Esophagus (tissue), 2 donors: Measurements from ENCODE around the gene CACNA1G. TPM values are rescaled to one million over a fixed set of nuclear protein-coding genes. Genes with fewer than 3 reads are reported as not detected.

Experiments used
- H3K27ac ChIP-seq, 2 donors: one replicate each; pipeline ENCODE4 v1.5.1; 2013; ENCODE audit warnings: low read depth in 2 of 2, mild to moderate bottlenecking in 2 of 2, inconsistent platforms in 1 of 2, low read length in 1 of 2, moderate library complexity in 1 of 2
- H3K27me3 ChIP-seq, 2 donors: one replicate each; pipeline ENCODE4 v1.6.1; 2013; ENCODE audit warnings: low read length in 2 of 2, control low read depth in 1 of 2, mild to moderate bottlenecking in 1 of 2; ENCODE audit not compliant: insufficient read depth in 2 of 2, control insufficient read depth in 1 of 2
- H3K36me3 ChIP-seq, 2 donors: one replicate each; pipeline ENCODE4 v1.6.1; 2013; ENCODE audit warnings: low read length in 1 of 2; ENCODE audit not compliant: control insufficient read depth in 2 of 2, insufficient read depth in 2 of 2
- H3K4me1 ChIP-seq, 2 donors: one replicate each; pipeline ENCODE4 v1.6.1; 2013; ENCODE audit warnings: low read length in 1 of 2; ENCODE audit not compliant: control insufficient read depth in 2 of 2, insufficient read depth in 2 of 2
- H3K4me3 ChIP-seq, 2 donors: one replicate each; pipeline ENCODE4 v1.5.1; 2013; ENCODE audit warnings: low read length in 2 of 2, mild to moderate bottlenecking in 2 of 2, low read depth in 1 of 2, moderate library complexity in 1 of 2
- H3K9me3 ChIP-seq, 2 donors: one replicate each; pipeline ENCODE4 v1.6.1; 2013; ENCODE audit warnings: mild to moderate bottlenecking in 2 of 2, low read depth in 1 of 2, low read length in 1 of 2, moderate library complexity in 1 of 2; ENCODE audit not compliant: control insufficient read depth in 2 of 2, insufficient read depth in 1 of 2
- WGBS, 2 donors: extraction: QIAGEN DNeasy Blood & Tissue Kit; methylation state at CpG; one replicate each; pipeline ENCODE4 v1.1.7; 2013; 5-methylcytosine and 5-hydroxymethylcytosine counted together
- polyA plus RNA-seq, 2 donors: library from polyadenylated mRNA; stranded (reverse); fragments of 200-250 nt; gene quantifications; one replicate each; pipeline ENCODE4 v1.2.3, GENCODE V29; 2013
- donor health status: healthy with polysubstance abuse.
- donor health status: Bipolar disorder and iron deficiency.

The CACNA1G gene
- polyA plus RNA-seq, 2 donors, result 0.06 to 0.13 TPM

DNA sequence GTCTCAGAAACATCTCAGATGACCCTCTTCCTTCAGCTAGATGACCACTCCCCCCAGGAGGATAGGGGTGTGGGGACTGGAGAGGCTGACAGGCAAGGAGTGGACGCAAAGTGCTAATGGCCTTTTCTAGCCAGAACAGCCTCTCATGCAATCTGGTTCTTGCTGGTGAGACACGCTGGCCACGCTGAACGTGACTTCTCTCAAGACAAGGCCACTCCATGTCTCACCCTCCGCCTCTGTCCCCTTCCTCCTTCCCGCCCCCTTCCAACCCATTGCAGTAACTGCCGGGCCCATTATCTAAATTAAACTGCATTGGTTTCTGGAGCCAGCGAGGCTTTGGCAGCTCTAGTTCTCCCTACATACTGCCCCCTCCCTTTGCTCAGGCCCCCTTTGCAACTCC is 9.5 kb downstream of the CACNA1G start:
- WGBS, 2 donors, result 89 to 92% methylated on average over 8 of the region's 8 CpGs
- no peaks in the 10 kb centered on the region for H3K9me3 ChIP-seq
- peaks cover 0 to 4% of the 10 kb centered on the region in 2 donors for H3K27me3 ChIP-seq
- no peaks in the 10 kb centered on the region for H3K36me3 ChIP-seq
- no peak overlapping the region for H3K4me3 ChIP-seq
- H3K4me1 ChIP-seq, result no peaks in the 10 kb centered on the region
- H3K27ac ChIP-seq, result no peak overlapping the region

- 80 to 83% methylated on average over 7 of the region's 7 CpGs for WGBS, 2 donors
- Histone ChIP-seq H3K27ac (no peak overlapping the region), H3K4me3 (no peak overlapping the region), H3K9me3 (no peaks in the 10 kb centered on the region), H3K4me1 (no peaks in the 10 kb centered on the region), H3K27me3 (peaks cover 0 to 4% of the 10 kb centered on the region in 2 donors), H3K36me3 (no peaks in the 10 kb centered on the region)
Observed at GRCh38 chr17:50570528-50570927, 10.0 kb downstream of the CACNA1G start.

DNA sequence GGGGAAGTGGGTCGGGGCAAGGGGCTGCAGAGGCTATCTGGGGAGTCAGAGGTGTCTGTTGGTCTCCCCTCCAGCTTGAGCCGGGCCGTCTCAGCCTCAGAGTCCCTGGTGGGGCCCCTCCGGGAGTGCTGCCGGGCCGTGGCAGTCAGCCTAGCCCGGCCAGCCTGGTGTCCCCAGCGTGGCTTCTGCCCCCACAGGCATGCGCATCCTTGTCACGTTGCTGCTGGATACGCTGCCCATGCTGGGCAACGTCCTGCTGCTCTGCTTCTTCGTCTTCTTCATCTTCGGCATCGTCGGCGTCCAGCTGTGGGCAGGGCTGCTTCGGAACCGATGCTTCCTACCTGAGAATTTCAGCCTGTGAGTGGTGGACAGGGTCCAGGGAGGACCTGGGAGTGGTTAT is 11.2 kb downstream of the CACNA1G start:
- Histone ChIP-seq H3K27me3 (peaks cover 0 to 4% of the 10 kb centered on the region in 2 donors), H3K9me3 (no peaks in the 10 kb centered on the region), H3K4me1 (no peaks in the 10 kb centered on the region), H3K4me3 (no peak overlapping the region), H3K36me3 (no peaks in the 10 kb centered on the region), H3K27ac (no peak overlapping the region)
- WGBS, 2 donors, result 86 to 88% methylated on average over 19 of the region's 19 CpGs

- no peak overlapping the region for H3K27ac ChIP-seq
- H3K27me3 ChIP-seq, result peaks cover 0 to 4% of the 10 kb centered on the region in 2 donors
- no peaks in the 10 kb centered on the region for H3K36me3 ChIP-seq
- no peaks in the 10 kb centered on the region for H3K4me1 ChIP-seq
- 95% methylated on average over 20 of the region's 20 CpGs for WGBS, 2 donors
- no peak overlapping the region for H3K4me3 ChIP-seq
- no peaks in the 10 kb centered on the region for H3K9me3 ChIP-seq
Observed at GRCh38 chr17:50572541-50572940, 12.0 kb downstream of the CACNA1G start.

DNA sequence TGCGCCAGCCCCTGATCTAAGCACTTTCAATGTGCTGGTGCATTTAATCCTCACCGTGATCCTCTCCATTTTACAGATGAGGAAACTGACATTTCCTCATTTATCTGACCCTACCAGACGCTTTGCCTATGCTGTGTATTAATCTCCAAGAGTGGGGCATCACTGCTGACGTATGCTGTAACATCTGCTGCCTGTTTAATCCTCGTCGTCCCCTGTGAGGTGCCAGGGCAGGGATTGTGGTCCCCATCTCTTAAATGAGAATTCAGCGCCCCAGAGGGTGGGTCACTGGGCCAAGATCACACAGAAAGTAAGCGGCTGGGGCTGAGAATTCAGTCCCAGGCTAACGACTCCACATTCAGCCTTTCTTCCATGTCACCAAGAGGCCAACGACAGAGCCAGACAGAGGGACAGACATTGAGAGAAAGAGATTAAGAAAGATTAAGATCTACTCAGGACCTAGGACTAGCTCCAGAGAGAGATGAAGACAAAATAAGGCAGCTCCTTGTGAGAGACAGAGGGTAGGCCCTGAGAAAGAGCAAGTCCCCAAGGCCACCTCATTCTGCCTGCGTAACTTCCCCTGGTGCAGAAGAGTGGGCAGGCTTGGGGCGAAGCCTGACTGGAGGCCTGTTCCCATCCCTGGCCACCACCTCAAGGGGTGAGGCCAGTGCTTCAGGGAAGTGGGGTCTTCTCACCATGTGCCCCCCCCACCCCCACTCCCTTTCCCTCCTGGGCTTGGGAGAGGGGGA is 13.5 kb downstream of the CACNA1G start:
- H3K9me3 ChIP-seq, result no peaks in the 10 kb centered on the region
- H3K27me3 ChIP-seq, result peaks cover 0 to 4% of the 10 kb centered on the region in 2 donors
- H3K4me3 ChIP-seq, result no peak overlapping the region
- no peaks in the 10 kb centered on the region for H3K4me1 ChIP-seq
- WGBS, 2 donors, result 91% methylated on average over 12 of the region's 12 CpGs
- H3K27ac ChIP-seq, result no peak overlapping the region
- no peaks in the 10 kb centered on the region for H3K36me3 ChIP-seq

- H3K27me3 ChIP-seq, result peaks cover 0 to 4% of the 10 kb centered on the region in 2 donors
- H3K27ac ChIP-seq, result no peak overlapping the region
- WGBS, 2 donors, result 80 to 86% methylated on average over 30 to 33 of the region's 33 CpGs
- no peak overlapping the region for H3K4me3 ChIP-seq
- H3K9me3 ChIP-seq, result no peaks in the 10 kb centered on the region
- no peaks in the 10 kb centered on the region for H3K36me3 ChIP-seq
- H3K4me1 ChIP-seq, result no peaks in the 10 kb centered on the region
Observed at GRCh38 chr17:50575581-50576210, 15.2 kb downstream of the CACNA1G start.

- WGBS, 2 donors, result 78 to 82% methylated on average over 13 of the region's 13 CpGs
- H3K27me3 ChIP-seq, result peaks cover 0 to under 1% of the 10 kb centered on the region in 2 donors
- no peak overlapping the region for H3K4me3 ChIP-seq
- no peaks in the 10 kb centered on the region for H3K4me1 ChIP-seq
- H3K9me3 ChIP-seq, result no peaks in the 10 kb centered on the region
- H3K27ac ChIP-seq, result no peak overlapping the region
- H3K36me3 ChIP-seq, result no peaks in the 10 kb centered on the region
Observed at GRCh38 chr17:50576864-50577263, 16.3 kb downstream of the CACNA1G start.

DNA sequence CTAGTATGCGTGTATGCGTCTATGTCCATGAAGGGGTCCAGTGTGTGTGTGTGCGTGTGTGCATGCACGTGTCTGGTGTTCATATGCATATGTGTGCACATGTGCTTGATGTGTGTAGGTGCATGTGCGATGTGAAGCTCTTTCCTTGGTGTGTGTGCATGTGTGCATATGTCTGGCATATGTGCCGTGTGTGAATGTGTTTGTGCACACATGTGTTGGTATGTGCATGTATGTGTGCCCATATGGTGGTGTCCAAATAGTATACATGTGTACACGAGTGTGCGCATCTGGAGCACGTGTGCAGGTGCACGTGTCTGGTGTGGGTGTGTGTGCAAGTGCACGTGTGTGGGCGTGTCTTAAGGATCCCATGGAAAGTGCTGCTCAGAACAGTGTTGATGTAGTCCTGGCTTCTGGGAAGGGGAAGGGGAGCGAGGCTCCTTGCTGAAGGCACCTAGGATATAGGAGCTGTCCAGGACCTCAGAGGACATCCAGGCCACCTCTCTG is 17.0 kb downstream of the CACNA1G start:
- no peaks in the 10 kb centered on the region for H3K27me3 ChIP-seq
- 85 to 86% methylated on average over 13 of the region's 13 CpGs for WGBS, 2 donors
- H3K4me3 ChIP-seq, result no peak overlapping the region
- H3K27ac ChIP-seq, result no peak overlapping the region
- H3K9me3 ChIP-seq, result no peaks in the 10 kb centered on the region
- no peaks in the 10 kb centered on the region for H3K36me3 ChIP-seq
- H3K4me1 ChIP-seq, result no peaks in the 10 kb centered on the region

GRCh38 chr17:50578173-50578572 is 17.7 kb downstream of the CACNA1G start:
- Histone ChIP-seq H3K27ac (no peak overlapping the region), H3K36me3 (no peaks in the 10 kb centered on the region), H3K27me3 (no peaks in the 10 kb centered on the region), H3K4me3 (no peak overlapping the region), H3K9me3 (no peaks in the 10 kb centered on the region), H3K4me1 (no peaks in the 10 kb centered on the region)
- 84 to 86% methylated on average over 16 of the region's 16 CpGs for WGBS, 2 donors
